Measurements from ENCODE around the gene PIGK.
"Not testable (repeated sequence)": the region's sequence is repeated elsewhere in the genome, so short reads cannot be mapped to it uniquely, and the experiment has no call there.

PIGK gene

GRCh38 chr1:77197351-77197750 is 21.9 kb downstream of the PIGK start:
- Histone ChIP-seq H3K9ac (ENCODE audit: low read length) (no peak overlapping the region), H3K9me3 (ENCODE audit: control insufficient read depth, insufficient read depth, low read depth, low read length) (no peaks in the 10 kb centered on the region), H3K27ac (ENCODE audit: low read depth, low read length) (no peak overlapping the region), H3K27me3 (ENCODE audit: control insufficient read depth, insufficient read depth, low read length) (no peaks in the 10 kb centered on the region), H3K4me1 (ENCODE audit: control insufficient read depth, insufficient read depth, low read length) (no peaks in the 10 kb centered on the region), H3K4me3 (ENCODE audit: low read depth, low read length) (no peak overlapping the region), H3K36me3 (ENCODE audit: control insufficient read depth, insufficient read depth, low read length) (no peaks in the 10 kb centered on the region)

GRCh38 chr1:77193951-77194350 is 25.3 kb downstream of the PIGK start:
- Histone ChIP-seq H3K27ac (ENCODE audit: low read depth, low read length) (no peak overlapping the region), H3K4me1 (ENCODE audit: control insufficient read depth, insufficient read depth, low read length) (no peaks in the 10 kb centered on the region), H3K9me3 (ENCODE audit: control insufficient read depth, insufficient read depth, low read depth, low read length) (0 out of 2 replicates have a peak, but pooled peaks cover 3% of the 10 kb centered on the region), H3K36me3 (ENCODE audit: control insufficient read depth, insufficient read depth, low read length) (0 out of 2 replicates have a peak, but pooled peaks cover 3% of the 10 kb centered on the region), H3K27me3 (ENCODE audit: control insufficient read depth, insufficient read depth, low read length) (no peaks in the 10 kb centered on the region), H3K9ac (ENCODE audit: low read length) (no peak overlapping the region), H3K4me3 (ENCODE audit: low read depth, low read length) (no peak overlapping the region)

GRCh38 chr1:77188770-77189169 is 30.5 kb downstream of the PIGK start:
- Histone ChIP-seq H3K4me3 (ENCODE audit: low read depth, low read length) (no peak overlapping the region), H3K36me3 (ENCODE audit: control insufficient read depth, insufficient read depth, low read length) (peaks cover 7% of the 10 kb centered on the region; the same call in 1 of the 2 replicates), H3K9me3 (ENCODE audit: control insufficient read depth, insufficient read depth, low read depth, low read length) (peaks cover 25% of the 10 kb centered on the region), H3K27ac (ENCODE audit: low read depth, low read length) (no peak overlapping the region), H3K4me1 (ENCODE audit: control insufficient read depth, insufficient read depth, low read length) (no peaks in the 10 kb centered on the region), H3K9ac (ENCODE audit: low read length) (no peak overlapping the region), H3K27me3 (ENCODE audit: control insufficient read depth, insufficient read depth, low read length) (no peaks in the 10 kb centered on the region)

- not testable (repeated sequence) for H3K27me3 ChIP-seq (ENCODE audit: control insufficient read depth, insufficient read depth, low read length); H3K27ac ChIP-seq (ENCODE audit: low read depth, low read length); H3K4me1 ChIP-seq (ENCODE audit: control insufficient read depth, insufficient read depth, low read length); H3K9ac ChIP-seq (ENCODE audit: low read length); H3K4me3 ChIP-seq (ENCODE audit: low read depth, low read length); H3K36me3 ChIP-seq (ENCODE audit: control insufficient read depth, insufficient read depth, low read length)
- H3K9me3 ChIP-seq (ENCODE audit: control insufficient read depth, insufficient read depth, low read depth, low read length), result peaks cover 36% of the 10 kb centered on the region
Measured at GRCh38 chr1:77186907-77187306, 32.3 kb downstream of the PIGK start.

GRCh38 chr1:77182083-77182482 is 37.1 kb downstream of the PIGK start:
- H3K27me3 ChIP-seq (ENCODE audit: control insufficient read depth, insufficient read depth, low read length), result no peaks in the 10 kb centered on the region
- peaks cover 55% of the 10 kb centered on the region for H3K9me3 ChIP-seq (ENCODE audit: control insufficient read depth, insufficient read depth, low read depth, low read length)
- no peaks in the 10 kb centered on the region; the same call in 1 of the 2 replicates for H3K4me1 ChIP-seq (ENCODE audit: control insufficient read depth, insufficient read depth, low read length)
- peaks cover 4% of the 10 kb centered on the region; the same call in 1 of the 2 replicates for H3K36me3 ChIP-seq (ENCODE audit: control insufficient read depth, insufficient read depth, low read length)
- H3K27ac ChIP-seq (ENCODE audit: low read depth, low read length), result no peak overlapping the region
- H3K4me3 ChIP-seq (ENCODE audit: low read depth, low read length), result no peak overlapping the region
- H3K9ac ChIP-seq (ENCODE audit: low read length), result no peak overlapping the region

- Histone ChIP-seq H3K27me3 (ENCODE audit: control insufficient read depth, insufficient read depth, low read length) (no peaks in the 10 kb centered on the region), H3K27ac (ENCODE audit: low read depth, low read length) (no peak overlapping the region), H3K9me3 (ENCODE audit: control insufficient read depth, insufficient read depth, low read depth, low read length) (peaks cover 72% of the 10 kb centered on the region)
Measured at GRCh38 chr1:77179632-77180031, 39.6 kb downstream of the PIGK start.

DNA sequence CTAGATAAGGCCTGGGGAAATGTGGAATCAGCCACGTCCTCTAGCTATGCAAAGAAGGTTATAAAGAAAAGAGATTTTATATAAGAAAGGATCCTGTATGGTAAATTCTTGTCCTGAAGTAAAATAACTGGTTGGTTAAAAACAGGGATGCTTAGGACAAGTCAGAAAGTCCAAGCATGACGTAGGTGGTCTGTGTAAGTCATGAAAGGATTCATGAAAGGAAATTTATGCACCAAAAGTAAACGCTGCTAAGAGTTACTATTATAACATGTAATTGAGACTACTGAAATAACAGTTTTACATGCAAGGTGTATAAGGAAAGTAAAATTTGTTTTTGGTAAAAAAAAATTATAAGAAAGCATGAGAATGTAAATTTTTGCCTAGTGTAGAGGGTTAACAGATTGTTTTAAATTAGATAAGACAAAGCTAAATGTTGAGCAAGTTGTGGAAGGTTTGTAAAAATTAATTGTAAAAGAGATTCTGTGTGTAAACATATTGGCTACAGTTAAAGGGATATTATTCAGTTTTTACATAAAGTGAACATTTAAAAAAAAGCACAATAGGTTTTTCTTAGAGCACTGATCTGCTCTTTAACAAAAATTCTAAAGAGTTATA is 43.9 kb downstream of the PIGK start:
- H3K27ac ChIP-seq (ENCODE audit: low read depth, low read length), result no peak overlapping the region
- 0 out of 2 replicates have a peak, but pooled peaks cover 10% of the 10 kb centered on the region for H3K36me3 ChIP-seq (ENCODE audit: control insufficient read depth, insufficient read depth, low read length)
- H3K27me3 ChIP-seq (ENCODE audit: control insufficient read depth, insufficient read depth, low read length), result no peaks in the 10 kb centered on the region
- H3K9ac ChIP-seq (ENCODE audit: low read length), result no peak overlapping the region
- no peaks in the 10 kb centered on the region for H3K4me1 ChIP-seq (ENCODE audit: control insufficient read depth, insufficient read depth, low read length)
- H3K4me3 ChIP-seq (ENCODE audit: low read depth, low read length), result no peak overlapping the region
- H3K9me3 ChIP-seq (ENCODE audit: control insufficient read depth, insufficient read depth, low read depth, low read length), result peaks cover 72% of the 10 kb centered on the region

More at GRCh38 chr1:77179632-77180031, 39.6 kb downstream of the PIGK start:
- Histone ChIP-seq H3K9ac (ENCODE audit: low read length) (no peak overlapping the region), H3K4me1 (ENCODE audit: control insufficient read depth, insufficient read depth, low read length) (no peaks in the 10 kb centered on the region; the same call in 1 of the 2 replicates), H3K4me3 (ENCODE audit: low read depth, low read length) (no peak overlapping the region), H3K36me3 (ENCODE audit: control insufficient read depth, insufficient read depth, low read length) (no peaks in the 10 kb centered on the region)

DNA sequence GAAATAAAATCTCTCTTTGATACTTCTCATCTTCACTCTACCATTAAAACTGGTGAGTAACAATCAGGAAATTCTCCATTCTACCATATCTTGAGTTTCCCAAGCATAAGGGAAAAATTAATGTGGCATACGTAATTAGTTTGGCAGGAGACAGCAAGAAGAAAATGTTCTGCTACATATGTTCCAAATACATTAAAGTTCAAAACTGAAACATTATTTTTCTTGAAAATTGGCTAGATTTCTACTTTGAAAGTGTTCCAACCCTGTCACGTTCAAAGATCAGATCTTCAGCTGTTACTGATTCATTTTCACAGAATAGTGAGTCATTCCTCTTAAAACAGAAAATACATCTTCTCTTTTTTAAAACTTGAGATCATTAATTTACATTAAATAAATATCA is 48.5 kb downstream of the PIGK start:
- Histone ChIP-seq H3K9ac (ENCODE audit: low read length) (no peak overlapping the region), H3K27me3 (ENCODE audit: control insufficient read depth, insufficient read depth, low read length) (no peaks in the 10 kb centered on the region), H3K27ac (ENCODE audit: low read depth, low read length) (no peak overlapping the region), H3K4me3 (ENCODE audit: low read depth, low read length) (no peak overlapping the region), H3K4me1 (ENCODE audit: control insufficient read depth, insufficient read depth, low read length) (no peaks in the 10 kb centered on the region), H3K36me3 (ENCODE audit: control insufficient read depth, insufficient read depth, low read length) (0 out of 2 replicates have a peak, but pooled peaks cover 12% of the 10 kb centered on the region), H3K9me3 (ENCODE audit: control insufficient read depth, insufficient read depth, low read depth, low read length) (peaks cover 34% of the 10 kb centered on the region)

DNA sequence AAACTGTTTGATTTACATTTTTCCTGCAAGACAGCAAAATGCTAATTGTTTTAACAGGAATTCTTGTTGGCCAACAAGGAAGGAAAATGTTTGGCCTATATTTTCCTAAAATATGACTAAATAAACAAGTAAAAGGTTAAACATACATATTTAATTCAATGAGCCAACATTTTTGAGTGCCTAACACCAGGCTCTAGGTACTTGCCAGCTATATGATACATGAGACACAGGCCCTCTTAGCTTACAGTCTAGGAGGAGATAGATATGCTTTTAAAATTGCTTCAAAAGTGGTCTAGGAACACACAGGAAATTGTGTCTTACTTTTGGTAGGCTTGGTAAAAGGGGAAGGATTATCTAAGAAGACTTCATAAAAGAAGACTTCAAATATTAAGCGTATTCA is 50.9 kb downstream of the PIGK start:
- Histone ChIP-seq H3K4me3 (ENCODE audit: low read depth, low read length) (no peak overlapping the region), H3K27me3 (ENCODE audit: control insufficient read depth, insufficient read depth, low read length) (no peaks in the 10 kb centered on the region), H3K27ac (ENCODE audit: low read depth, low read length) (no peak overlapping the region), H3K9me3 (ENCODE audit: control insufficient read depth, insufficient read depth, low read depth, low read length) (peaks cover 11% of the 10 kb centered on the region), H3K4me1 (ENCODE audit: control insufficient read depth, insufficient read depth, low read length) (peaks cover 6% of the 10 kb centered on the region; the same call in 1 of the 2 replicates), H3K9ac (ENCODE audit: low read length) (no peak overlapping the region), H3K36me3 (ENCODE audit: control insufficient read depth, insufficient read depth, low read length) (0 out of 2 replicates have a peak, but pooled peaks cover 9% of the 10 kb centered on the region)

- Histone ChIP-seq H3K9ac (ENCODE audit: low read length) (no peak overlapping the region), H3K4me1 (ENCODE audit: control insufficient read depth, insufficient read depth, low read length) (peaks cover 6% of the 10 kb centered on the region; the same call in 1 of the 2 replicates), H3K4me3 (ENCODE audit: low read depth, low read length) (no peak overlapping the region), H3K27ac (ENCODE audit: low read depth, low read length) (no peak overlapping the region), H3K9me3 (ENCODE audit: control insufficient read depth, insufficient read depth, low read depth, low read length) (peaks cover 6% of the 10 kb centered on the region), H3K27me3 (ENCODE audit: control insufficient read depth, insufficient read depth, low read length) (no peaks in the 10 kb centered on the region), H3K36me3 (ENCODE audit: control insufficient read depth, insufficient read depth, low read length) (peaks cover 23% of the 10 kb centered on the region)
Measured at GRCh38 chr1:77164434-77164944, 54.7 kb downstream of the PIGK start.

DNA sequence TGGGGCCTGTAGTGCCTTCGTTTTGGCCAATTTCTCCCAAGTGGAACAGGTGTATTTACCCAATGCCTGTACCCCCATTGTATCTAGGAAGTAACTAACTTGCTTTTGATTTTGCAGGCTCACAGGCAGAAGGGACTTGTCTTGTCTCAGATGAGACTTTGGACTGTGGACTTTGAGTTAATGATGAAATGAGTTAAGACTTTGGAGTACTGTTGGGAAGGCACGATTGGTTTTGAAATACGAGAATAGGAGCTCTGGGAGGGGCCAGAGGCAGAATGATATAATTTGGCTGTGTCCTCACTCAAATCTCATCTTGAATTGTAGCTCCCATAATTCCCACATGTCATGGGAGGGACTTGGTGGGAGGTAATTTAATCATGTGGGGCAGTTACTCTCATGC is 59.5 kb downstream of the PIGK start:
- H3K4me3 ChIP-seq (ENCODE audit: low read depth, low read length); H3K27ac ChIP-seq (ENCODE audit: low read depth, low read length); H3K27me3 ChIP-seq (ENCODE audit: control insufficient read depth, insufficient read depth, low read length); H3K4me1 ChIP-seq (ENCODE audit: control insufficient read depth, insufficient read depth, low read length); H3K9ac ChIP-seq (ENCODE audit: low read length): not testable (repeated sequence)
- Histone ChIP-seq H3K36me3 (ENCODE audit: control insufficient read depth, insufficient read depth, low read length) (peaks cover 26% of the 10 kb centered on the region), H3K9me3 (ENCODE audit: control insufficient read depth, insufficient read depth, low read depth, low read length) (peaks cover 16% of the 10 kb centered on the region)

Data from HUES6 (cell line).